Measurements from ENCODE around the gene VSIG2. TPM values are rescaled to one million over a fixed set of nuclear protein-coding genes. Genes with fewer than 3 reads are reported as not detected.

VSIG2 gene, protein sequence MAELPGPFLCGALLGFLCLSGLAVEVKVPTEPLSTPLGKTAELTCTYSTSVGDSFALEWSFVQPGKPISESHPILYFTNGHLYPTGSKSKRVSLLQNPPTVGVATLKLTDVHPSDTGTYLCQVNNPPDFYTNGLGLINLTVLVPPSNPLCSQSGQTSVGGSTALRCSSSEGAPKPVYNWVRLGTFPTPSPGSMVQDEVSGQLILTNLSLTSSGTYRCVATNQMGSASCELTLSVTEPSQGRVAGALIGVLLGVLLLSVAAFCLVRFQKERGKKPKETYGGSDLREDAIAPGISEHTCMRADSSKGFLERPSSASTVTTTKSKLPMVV
- not detected in 5 replicates for total RNA-seq (2022; extraction: Qiagen RNA extraction; ENCODE audit: low read depth)

DNA sequence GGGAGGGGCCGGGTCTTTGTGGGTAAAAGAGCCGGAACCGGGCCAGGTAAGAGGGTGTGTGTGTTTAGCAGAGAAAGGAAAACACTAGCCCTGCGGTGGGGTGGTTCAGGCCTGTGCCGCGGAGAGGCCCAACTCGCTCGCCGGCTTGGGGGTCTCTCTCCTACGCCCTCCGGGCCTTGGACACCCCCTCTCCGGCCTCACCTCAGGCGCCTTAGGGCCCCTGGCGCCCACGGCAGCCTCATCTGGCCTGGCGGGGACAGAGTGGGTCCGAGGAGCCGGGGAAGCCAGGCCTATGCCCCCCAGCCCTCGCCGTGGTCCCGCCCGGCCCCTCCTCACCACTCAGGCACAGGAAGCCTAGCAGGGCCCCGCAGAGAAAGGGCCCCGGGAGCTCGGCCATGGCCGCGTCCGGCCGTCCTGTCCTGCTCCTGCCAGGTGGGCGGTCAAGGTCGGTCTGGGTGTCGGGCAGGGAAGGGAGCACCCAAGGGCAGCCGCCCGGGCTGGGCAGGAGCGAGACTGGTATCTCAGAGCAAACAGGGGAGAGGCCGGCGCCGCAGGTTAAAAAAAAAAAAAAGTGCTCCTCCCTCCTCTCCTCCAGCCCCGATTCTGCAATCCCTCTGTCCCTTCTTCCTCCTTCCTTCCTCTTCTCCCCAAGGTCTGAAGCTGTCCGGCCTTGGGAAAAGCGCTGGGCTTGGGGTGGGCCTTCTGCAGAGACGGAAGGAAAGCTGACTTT is at the start of gene VSIG2:
TSS of gene VSIG2 (minus strand) at position 515 of the 730 bp plus-strand sequence. CDS start at position 397, 118 bp downstream.

DNA sequence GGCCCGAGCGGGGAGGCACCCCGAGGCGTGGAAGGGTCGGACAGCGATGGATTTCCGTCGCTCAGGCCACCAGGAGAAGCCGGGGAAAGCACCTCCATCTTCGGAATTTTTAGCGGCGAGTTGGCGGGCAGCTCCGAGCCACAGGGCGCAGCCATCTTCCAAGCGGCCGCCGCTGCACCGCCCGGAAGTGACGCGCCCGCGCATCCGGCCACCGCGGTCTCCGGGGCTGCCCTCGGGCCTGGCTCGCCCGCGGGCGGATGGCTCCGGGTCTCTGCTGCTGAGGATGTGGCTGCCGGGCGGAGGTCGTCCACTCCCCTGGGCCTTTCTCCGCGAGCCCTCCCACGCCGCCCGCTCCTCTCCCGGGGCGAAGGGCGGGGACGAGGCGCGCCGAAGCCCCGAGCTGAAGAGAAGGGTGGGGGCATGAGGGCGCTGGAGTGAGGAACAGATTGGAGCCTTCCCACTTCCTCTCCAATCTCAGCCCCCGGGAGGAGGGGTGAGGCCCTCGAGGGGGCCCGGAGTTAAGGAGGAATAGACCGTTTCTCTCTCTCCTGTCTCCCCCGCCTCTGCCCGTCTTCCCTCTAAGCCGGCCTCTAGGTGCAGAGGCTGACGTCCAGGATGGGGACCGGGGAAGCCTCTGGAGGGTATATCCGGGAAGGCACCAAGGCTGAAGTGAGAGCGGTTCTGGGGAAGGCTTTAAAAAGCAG is 48.3 kb upstream of the VSIG2 start, which contains the start of gene MSANTD2:
TSS of gene MSANTD2 (minus strand) at position 181 of the 704 bp plus-strand sequence. CDS start at position 155, 26 bp downstream.

DNA sequence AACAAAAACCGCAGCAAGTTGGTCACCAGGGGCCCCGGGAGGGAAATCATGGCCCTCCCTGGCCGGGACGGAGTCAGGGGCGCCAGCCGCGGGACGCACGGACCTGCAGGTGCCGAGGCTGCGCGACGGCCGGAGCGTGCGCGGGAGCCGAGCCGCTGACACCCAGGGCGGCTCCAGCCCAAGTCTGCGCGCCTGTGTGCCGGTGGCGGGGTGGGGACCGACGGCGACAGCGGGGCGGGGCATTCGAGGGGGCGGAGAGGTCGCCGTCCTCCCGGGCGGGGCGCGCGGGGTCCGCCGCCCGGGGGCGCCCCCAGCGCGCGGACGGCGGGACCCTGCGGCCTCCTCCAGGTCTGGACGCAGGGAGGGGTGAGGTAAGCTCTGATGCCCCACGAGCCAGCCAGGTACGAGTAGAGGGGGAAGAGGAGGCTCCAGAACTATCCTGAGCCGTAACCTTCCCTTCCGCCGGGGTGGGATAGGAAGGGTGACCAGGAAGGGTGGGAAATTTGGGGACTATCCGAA is 10.1 kb upstream of the VSIG2 start, which contains the start of gene ESAM:
TSS of gene ESAM (minus strand) at position 186 of the 519 bp plus-strand sequence. CDS start at position 50, 136 bp downstream.

DNA sequence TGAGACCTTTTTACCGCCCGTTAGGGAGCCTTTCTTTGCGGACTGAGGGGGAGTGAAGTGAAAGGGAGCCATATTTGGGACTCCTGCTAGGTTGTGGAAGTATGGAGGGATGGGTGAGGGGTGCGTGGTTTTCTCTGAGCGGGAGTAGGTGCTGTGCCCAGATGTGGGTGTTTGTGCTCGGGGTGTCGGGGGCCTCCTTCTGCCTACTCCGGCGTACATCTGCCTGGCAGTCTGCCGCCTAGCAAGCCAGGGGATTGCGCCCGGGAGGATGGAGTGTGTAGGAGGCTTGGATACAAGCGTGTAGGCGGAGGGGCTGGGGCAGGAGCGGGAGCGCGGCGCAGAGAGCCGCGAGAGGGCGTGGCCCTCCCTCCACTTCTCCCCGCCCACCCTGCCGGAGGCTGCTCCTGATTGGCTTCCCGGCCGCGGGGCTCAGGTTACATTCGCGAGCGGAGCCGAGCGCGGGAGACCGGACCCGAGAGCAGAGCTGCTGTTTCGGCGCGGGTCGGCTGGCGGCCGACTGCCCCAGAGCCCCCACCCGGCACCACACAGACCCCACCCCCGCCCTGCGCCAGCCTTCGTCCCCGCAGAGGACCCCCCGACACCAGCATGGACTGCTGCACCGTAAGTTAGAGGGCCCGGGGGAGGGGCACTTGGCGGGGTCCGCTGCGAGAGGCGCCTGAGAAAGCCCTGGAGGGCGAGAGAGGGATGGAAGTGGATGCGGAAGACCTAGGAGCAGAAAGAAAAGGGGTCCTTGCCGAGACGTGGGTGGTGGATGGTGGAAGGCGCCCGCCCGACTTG is 12.4 kb downstream of the VSIG2 start, which contains the start of gene NRGN:
TSS of gene NRGN (plus strand) at position 464 of the 798 bp plus-strand sequence. CDS start at position 607, 143 bp downstream.

Other genes starting within 250 kb of the VSIG2 start
- gene OR8B12, start 208.6 kb downstream of the VSIG2 start, total RNA-seq (2022; extraction: Qiagen RNA extraction; ENCODE audit: low read depth) = not detected in 5 replicates
- not detected in 5 replicates for gene OR8A1, start 182.3 kb downstream of the VSIG2 start, total RNA-seq (2022; extraction: Qiagen RNA extraction; ENCODE audit: low read depth)
- gene PANX3, start 140.8 kb downstream of the VSIG2 start, total RNA-seq (2022; extraction: Qiagen RNA extraction; ENCODE audit: low read depth) = not detected in 5 replicates
- gene TBRG1, start 129.4 kb downstream of the VSIG2 start, total RNA-seq (2022; extraction: Qiagen RNA extraction; ENCODE audit: low read depth) = 16.2 to 18.3 TPM (median 17.7 TPM) in 5 replicates
- 12.0 to 16.7 TPM (median 15.0 TPM) in 5 replicates for gene SIAE, start 78.5 kb downstream of the VSIG2 start, total RNA-seq (2022; extraction: Qiagen RNA extraction; ENCODE audit: low read depth)
- gene SPA17, start 78.4 kb downstream of the VSIG2 start, total RNA-seq (2022; extraction: Qiagen RNA extraction; ENCODE audit: low read depth) = 17.7 to 30.1 TPM (median 20.1 TPM) in 5 replicates
- 6.1 to 11.4 TPM (median 9.6 TPM) in 5 replicates for gene NRGN, start 12.3 kb downstream of the VSIG2 start, total RNA-seq (2022; extraction: Qiagen RNA extraction; ENCODE audit: low read depth)
- gene ESAM, start 10.0 kb upstream of the VSIG2 start, total RNA-seq (2022; extraction: Qiagen RNA extraction; ENCODE audit: low read depth) = 12.0 to 17.2 TPM (median 13.7 TPM) in 5 replicates
- 5.4 to 6.5 TPM (median 5.7 TPM) in 5 replicates for gene MSANTD2, start 48.2 kb upstream of the VSIG2 start, total RNA-seq (2022; extraction: Qiagen RNA extraction; ENCODE audit: low read depth)
- gene ROBO3, start 113.2 kb upstream of the VSIG2 start, total RNA-seq (2022; extraction: Qiagen RNA extraction; ENCODE audit: low read depth) = 1.9 to 2.7 TPM (median 2.1 TPM) in 5 replicates
- gene ROBO4, start 145.6 kb upstream of the VSIG2 start, total RNA-seq (2022; extraction: Qiagen RNA extraction; ENCODE audit: low read depth) = not detected in 5 replicates
- not detected in 5 replicates for gene HEPN1, start 167.0 kb upstream of the VSIG2 start, total RNA-seq (2022; extraction: Qiagen RNA extraction; ENCODE audit: low read depth)
- gene HEPACAM, start 183.8 kb upstream of the VSIG2 start, total RNA-seq (2022; extraction: Qiagen RNA extraction; ENCODE audit: low read depth) = not detected in 5 replicates
- gene CCDC15, start 201.9 kb upstream of the VSIG2 start, total RNA-seq (2022; extraction: Qiagen RNA extraction; ENCODE audit: low read depth) = 0.29 to 0.67 TPM (median 0.52 TPM) in 5 replicates

Data from A549 treated with GW870086 at 1 μM for 4 hours (cell line).